Colon (tissue), 2 donors: ENCODE measurements around the gene KDM2B.

Experiments used
- FAIRE-seq: peaks from 2 replicates; lab custom pipeline; 2012; peaks lifted over from hg19 to GRCh38; lab: Jason Lieb, UNC
- donor health status: control.
- donor health status: control.

Gene KDM2B

GRCh38 chr12:121580959-121581685 lies at the start of gene KDM2B:
Gene KDM2B, minus strand, starts transcription at chr12:121581023. Its CDS starts 112 bp downstream, at chr12:121580911.
- no peak for FAIRE-seq

- FAIRE-seq: no peak
Observed at GRCh38 chr12:121628536-121628935, 47.7 kb upstream of the KDM2B start.

- FAIRE-seq: no peak
Observed at GRCh38 chr12:121628037-121628436, 47.2 kb upstream of the KDM2B start.

GRCh38 chr12:121626853-121627640 lies 46.2 kb upstream of the KDM2B start:
- FAIRE-seq: no peak

GRCh38 chr12:121626087-121626852 lies 45.4 kb upstream of the KDM2B start, which contains the start of gene ORAI1:
Gene ORAI1, plus strand, starts transcription at chr12:121626530.
- no peak for FAIRE-seq

- FAIRE-seq: no peak
Observed at GRCh38 chr12:121620333-121620891, 39.6 kb upstream of the KDM2B start.

GRCh38 chr12:121618659-121619233 lies 37.9 kb upstream of the KDM2B start:
- FAIRE-seq: no peak

- FAIRE-seq: no peak
Observed at GRCh38 chr12:121614872-121615467, 34.1 kb upstream of the KDM2B start.

- FAIRE-seq: no peak
Observed at GRCh38 chr12:121613462-121613861, 32.6 kb upstream of the KDM2B start.

- no peak for FAIRE-seq
Observed at GRCh38 chr12:121611306-121611705, 30.5 kb upstream of the KDM2B start.

GRCh38 chr12:121610239-121611149 lies 29.7 kb upstream of the KDM2B start:
- no peak for FAIRE-seq

- FAIRE-seq: no peak
Observed at GRCh38 chr12:121608301-121608700, 27.5 kb upstream of the KDM2B start.

GRCh38 chr12:121603581-121603980 lies 22.8 kb upstream of the KDM2B start:
- FAIRE-seq: no peak

GRCh38 chr12:121602766-121603165 lies 21.9 kb upstream of the KDM2B start:
- no peak for FAIRE-seq

GRCh38 chr12:121600702-121601336 lies 20.0 kb upstream of the KDM2B start:
- no peak for FAIRE-seq

- no peak for FAIRE-seq
Observed at GRCh38 chr12:121596526-121596925, 15.7 kb upstream of the KDM2B start.

- FAIRE-seq: no peak
Observed at GRCh38 chr12:121595520-121595919, 14.7 kb upstream of the KDM2B start.

- FAIRE-seq: no peak
Observed at GRCh38 chr12:121592320-121592719, 11.5 kb upstream of the KDM2B start.

GRCh38 chr12:121590476-121591143 lies 9.8 kb upstream of the KDM2B start:
- no peak for FAIRE-seq
